ENCODE data around the gene DRICH1.

DNA sequence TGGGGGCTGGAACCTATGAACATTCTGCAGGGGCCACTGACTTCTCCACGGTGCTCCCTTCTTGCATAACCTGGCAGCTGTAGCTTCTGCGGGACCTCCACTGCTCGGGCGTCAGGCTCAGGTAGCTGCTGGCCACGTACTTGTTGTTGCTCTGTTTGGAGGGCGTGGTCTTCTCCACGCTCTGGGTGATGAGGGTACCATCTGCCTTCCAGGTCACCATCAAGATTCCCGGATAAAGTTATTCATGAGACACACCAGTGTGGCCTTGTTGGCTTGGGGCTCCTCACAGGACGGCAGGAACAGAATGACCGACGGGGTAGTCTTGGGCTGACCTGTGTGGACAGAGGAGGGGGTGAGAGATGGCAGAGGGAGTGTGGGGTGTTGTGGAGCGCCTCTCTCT, 6.5 kb upstream of the DRICH1 start:
- TF ChIP-seq, protein P1, sequence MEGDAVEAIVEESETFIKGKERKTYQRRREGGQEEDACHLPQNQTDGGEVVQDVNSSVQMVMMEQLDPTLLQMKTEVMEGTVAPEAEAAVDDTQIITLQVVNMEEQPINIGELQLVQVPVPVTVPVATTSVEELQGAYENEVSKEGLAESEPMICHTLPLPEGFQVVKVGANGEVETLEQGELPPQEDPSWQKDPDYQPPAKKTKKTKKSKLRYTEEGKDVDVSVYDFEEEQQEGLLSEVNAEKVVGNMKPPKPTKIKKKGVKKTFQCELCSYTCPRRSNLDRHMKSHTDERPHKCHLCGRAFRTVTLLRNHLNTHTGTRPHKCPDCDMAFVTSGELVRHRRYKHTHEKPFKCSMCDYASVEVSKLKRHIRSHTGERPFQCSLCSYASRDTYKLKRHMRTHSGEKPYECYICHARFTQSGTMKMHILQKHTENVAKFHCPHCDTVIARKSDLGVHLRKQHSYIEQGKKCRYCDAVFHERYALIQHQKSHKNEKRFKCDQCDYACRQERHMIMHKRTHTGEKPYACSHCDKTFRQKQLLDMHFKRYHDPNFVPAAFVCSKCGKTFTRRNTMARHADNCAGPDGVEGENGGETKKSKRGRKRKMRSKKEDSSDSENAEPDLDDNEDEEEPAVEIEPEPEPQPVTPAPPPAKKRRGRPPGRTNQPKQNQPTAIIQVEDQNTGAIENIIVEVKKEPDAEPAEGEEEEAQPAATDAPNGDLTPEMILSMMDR (IDR thresholded peaks at IDR 0.05) = no peak
- TF ChIP-seq POLR2A (IDR thresholded peaks at IDR 0.05) = no peak

Data from uterus (tissue), 2 donors.